DND-41 (cell line): ENCODE data around the gene OR5AU1.

Source experiments
- ATAC-seq: fragments of 200-7000 bp; cut with Tn5 transposase; 3 replicates; pipeline ENCODE4 v1.9.1; 2021; ENCODE audit warnings: low read depth; ENCODE audit not compliant: insufficient read depth
- DNase-seq: peaks from one replicate; pipeline ENCODE4 v3.0.0-alpha.2; 2020
- H2AFZ ChIP-seq: 2 replicates; pipeline ENCODE4 v1.6.0; 2012; ENCODE audit warnings: low read depth, low read length
- H3K27ac ChIP-seq: 2 replicates; pipeline ENCODE4 v1.5.1; 2012; ENCODE audit warnings: low read length, inconsistent platforms
- H3K27me3 ChIP-seq: fragments of 200-600 bp; sonication (generic); 2 replicates; pipeline ENCODE4 v1.6.0; 2012; ENCODE audit warnings: low read length, mild to moderate bottlenecking, inconsistent platforms; ENCODE audit not compliant: insufficient read depth, poor library complexity
- H3K36me3 ChIP-seq: 2 replicates; pipeline ENCODE4 v1.5.1; 2012; ENCODE audit warnings: low read length, inconsistent platforms; ENCODE audit not compliant: insufficient read depth
- H3K4me1 ChIP-seq: 2 replicates; pipeline ENCODE4 v1.5.1; 2012; ENCODE audit warnings: mild to moderate bottlenecking, low read length; ENCODE audit not compliant: insufficient read depth
- H3K4me2 ChIP-seq: 2 replicates; pipeline ENCODE4 v1.6.0; 2012; ENCODE audit warnings: mild to moderate bottlenecking, moderate library complexity, low read length, inconsistent platforms; ENCODE audit not compliant: insufficient read depth
- H3K4me3 ChIP-seq, 2 experiments: fragments of 200-600 bp in 1 of 2; shearing (Covaris generic) in 1 of 2; 2 replicates each; pipeline ENCODE4 v1.5.1; 2012 to 2016; ENCODE audit warnings: inconsistent platforms in 2 of 2, low read length in 2 of 2, mild to moderate bottlenecking in 2 of 2, low read depth in 1 of 2, moderate library complexity in 1 of 2
- H3K79me2 ChIP-seq: 2 replicates; pipeline ENCODE4 v1.6.0; 2012; ENCODE audit warnings: low read length, inconsistent platforms; ENCODE audit not compliant: insufficient read depth
- H3K9ac ChIP-seq: 2 replicates; pipeline ENCODE4 v1.6.0; 2012; ENCODE audit warnings: low read depth, mild to moderate bottlenecking, inconsistent platforms, low read length, moderate library complexity
- H3K9me3 ChIP-seq: 2 replicates; pipeline ENCODE4 v1.5.1; 2012; ENCODE audit warnings: low read length, moderate library complexity, mild to moderate bottlenecking, inconsistent platforms; ENCODE audit not compliant: insufficient read depth, severe bottlenecking
- H4K20me1 ChIP-seq: 2 replicates; pipeline ENCODE4 v1.6.0; 2012; ENCODE audit warnings: low read length; ENCODE audit not compliant: insufficient read depth
- EZH2 ChIP-seq: IDR thresholded peaks from 3 replicates; pipeline ENCODE4 v1.6.1; 2012; ENCODE audit warnings: borderline replicate concordance, low read depth, mild to moderate bottlenecking, moderate library complexity, low read length, inconsistent platforms; ENCODE audit not compliant: severe bottlenecking
- TF ChIP-seq, protein P1 (sequence below): IDR thresholded peaks from 2 replicates; pipeline ENCODE4 v1.5.1; 2012; ENCODE audit warnings: borderline replicate concordance, low read length, moderate library complexity, mild to moderate bottlenecking; ENCODE audit not compliant: poor library complexity, severe bottlenecking; ENCODE audit errors: extremely low read depth

Gene OR5AU1

DNA sequence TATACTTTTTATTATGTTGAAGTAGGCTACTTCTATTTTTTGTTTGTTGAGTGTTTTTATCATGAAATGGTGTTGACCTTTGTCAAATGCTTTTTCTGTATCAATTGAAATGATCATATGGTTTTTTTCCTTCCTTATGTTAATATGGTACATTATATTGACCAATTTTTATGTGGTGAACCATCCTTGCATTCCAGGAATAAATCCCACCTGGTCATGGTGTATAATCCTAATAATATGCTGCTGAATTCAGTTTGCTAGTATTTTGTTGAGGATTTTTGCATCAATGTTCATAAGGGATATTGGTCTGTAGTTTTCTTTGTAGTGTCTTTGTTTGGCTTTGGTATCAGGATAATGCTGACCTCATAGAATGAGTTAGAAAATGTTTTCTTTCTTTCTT, 10.4 kb downstream of the OR5AU1 start:
- ATAC-seq (no peak), DNase-seq (no peak)
- H3K79me2 ChIP-seq, result no peaks in the 10 kb centered on the region
- H3K27me3 ChIP-seq, result no peaks in the 10 kb centered on the region
- H3K4me3 ChIP-seq, result no peak overlapping the region
- no peak overlapping the region for H3K27ac ChIP-seq
- TF ChIP-seq, protein P1, sequence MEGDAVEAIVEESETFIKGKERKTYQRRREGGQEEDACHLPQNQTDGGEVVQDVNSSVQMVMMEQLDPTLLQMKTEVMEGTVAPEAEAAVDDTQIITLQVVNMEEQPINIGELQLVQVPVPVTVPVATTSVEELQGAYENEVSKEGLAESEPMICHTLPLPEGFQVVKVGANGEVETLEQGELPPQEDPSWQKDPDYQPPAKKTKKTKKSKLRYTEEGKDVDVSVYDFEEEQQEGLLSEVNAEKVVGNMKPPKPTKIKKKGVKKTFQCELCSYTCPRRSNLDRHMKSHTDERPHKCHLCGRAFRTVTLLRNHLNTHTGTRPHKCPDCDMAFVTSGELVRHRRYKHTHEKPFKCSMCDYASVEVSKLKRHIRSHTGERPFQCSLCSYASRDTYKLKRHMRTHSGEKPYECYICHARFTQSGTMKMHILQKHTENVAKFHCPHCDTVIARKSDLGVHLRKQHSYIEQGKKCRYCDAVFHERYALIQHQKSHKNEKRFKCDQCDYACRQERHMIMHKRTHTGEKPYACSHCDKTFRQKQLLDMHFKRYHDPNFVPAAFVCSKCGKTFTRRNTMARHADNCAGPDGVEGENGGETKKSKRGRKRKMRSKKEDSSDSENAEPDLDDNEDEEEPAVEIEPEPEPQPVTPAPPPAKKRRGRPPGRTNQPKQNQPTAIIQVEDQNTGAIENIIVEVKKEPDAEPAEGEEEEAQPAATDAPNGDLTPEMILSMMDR, result no peak
- TF ChIP-seq EZH2, result no peak
- no peaks in the 10 kb centered on the region for H3K4me1 ChIP-seq
- no peaks in the 10 kb centered on the region for H3K9me3 ChIP-seq
- no peak overlapping the region for H3K4me2 ChIP-seq
- H3K9ac ChIP-seq, result no peak overlapping the region
- H3K36me3 ChIP-seq, result no peaks in the 10 kb centered on the region
- H4K20me1 ChIP-seq, result no peaks in the 10 kb centered on the region
- no peak overlapping the region for H2AFZ ChIP-seq

DNA sequence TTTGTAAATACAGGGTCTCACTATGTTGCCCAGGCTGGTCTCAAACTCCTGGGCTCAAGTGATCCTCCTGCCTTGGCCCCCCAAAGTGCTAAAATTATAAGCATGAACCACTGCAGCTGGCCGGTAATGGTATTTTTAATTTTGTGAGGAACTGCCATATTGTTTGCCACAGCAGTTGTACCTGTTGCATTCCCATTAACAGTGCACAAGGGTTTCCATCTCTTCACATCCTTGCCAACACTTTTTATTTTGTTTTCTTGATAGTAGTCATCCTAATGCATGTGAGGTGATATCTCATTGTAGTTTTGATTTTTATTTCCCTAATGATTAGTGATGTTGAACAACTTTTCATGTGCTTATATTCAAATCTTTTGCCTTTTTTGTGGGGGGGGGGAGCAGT, 13.5 kb downstream of the OR5AU1 start:
- no peak overlapping the region for H3K27ac ChIP-seq
- no peaks in the 10 kb centered on the region for H3K79me2 ChIP-seq
- H2AFZ ChIP-seq, result no peak overlapping the region
- TF ChIP-seq, protein P1, result no peak
- TF ChIP-seq EZH2, result no peak
- no peaks in the 10 kb centered on the region for H3K36me3 ChIP-seq
- H3K9ac ChIP-seq, result no peak overlapping the region
- no peak overlapping the region for H3K4me2 ChIP-seq
- no peak for DNase-seq
- no peaks in the 10 kb centered on the region for H3K27me3 ChIP-seq
- H3K4me1 ChIP-seq, result no peaks in the 10 kb centered on the region
- H4K20me1 ChIP-seq, result no peaks in the 10 kb centered on the region
- no peaks in the 10 kb centered on the region for H3K9me3 ChIP-seq
- no peak overlapping the region for H3K4me3 ChIP-seq
- no peak for ATAC-seq

DNA sequence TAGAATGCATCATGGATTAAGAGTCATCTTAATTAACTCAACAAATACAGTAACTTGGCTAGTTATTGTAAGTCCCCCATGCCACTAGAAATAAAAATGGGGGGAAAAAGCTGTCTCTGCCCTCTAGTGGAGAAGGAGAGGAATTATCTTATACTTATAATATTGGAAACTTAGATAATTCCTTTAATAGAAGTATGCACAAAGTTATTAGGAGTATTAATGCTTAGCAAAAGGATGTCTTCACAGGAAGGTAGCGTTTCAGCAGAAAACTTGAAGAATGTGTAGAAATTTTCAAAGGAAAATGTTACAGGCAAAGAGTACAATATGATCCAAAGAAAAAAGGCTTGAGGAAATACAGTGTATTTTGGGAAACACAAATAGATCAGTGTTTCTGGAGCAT, 19.8 kb downstream of the OR5AU1 start:
- no peak overlapping the region for H2AFZ ChIP-seq
- DNase-seq, result no peak

More for the DNA sequence above, 19.8 kb downstream of the OR5AU1 start:
- no peak for TF ChIP-seq EZH2
- TF ChIP-seq, protein P1, result peak; percentile 68
- H3K4me3 ChIP-seq, result no peak overlapping the region
- no peak for ATAC-seq
- H4K20me1 ChIP-seq, result no peaks in the 10 kb centered on the region
- H3K79me2 ChIP-seq, result no peaks in the 10 kb centered on the region
- H3K4me2 ChIP-seq, result no peak overlapping the region
- no peaks in the 10 kb centered on the region for H3K4me1 ChIP-seq
- no peaks in the 10 kb centered on the region for H3K27me3 ChIP-seq
- H3K36me3 ChIP-seq, result no peaks in the 10 kb centered on the region
- H3K27ac ChIP-seq, result no peak overlapping the region
- no peak overlapping the region for H3K9ac ChIP-seq
- no peaks in the 10 kb centered on the region for H3K9me3 ChIP-seq
